ENCODE results near the gene NHLRC4.

NHLRC4 gene, protein sequence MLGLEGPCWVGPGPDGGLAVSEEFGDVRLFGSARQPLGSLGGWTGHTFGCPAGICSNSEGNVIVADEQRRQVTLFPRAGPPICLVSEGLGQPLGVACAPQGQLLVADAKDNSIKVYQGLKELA

DNA sequence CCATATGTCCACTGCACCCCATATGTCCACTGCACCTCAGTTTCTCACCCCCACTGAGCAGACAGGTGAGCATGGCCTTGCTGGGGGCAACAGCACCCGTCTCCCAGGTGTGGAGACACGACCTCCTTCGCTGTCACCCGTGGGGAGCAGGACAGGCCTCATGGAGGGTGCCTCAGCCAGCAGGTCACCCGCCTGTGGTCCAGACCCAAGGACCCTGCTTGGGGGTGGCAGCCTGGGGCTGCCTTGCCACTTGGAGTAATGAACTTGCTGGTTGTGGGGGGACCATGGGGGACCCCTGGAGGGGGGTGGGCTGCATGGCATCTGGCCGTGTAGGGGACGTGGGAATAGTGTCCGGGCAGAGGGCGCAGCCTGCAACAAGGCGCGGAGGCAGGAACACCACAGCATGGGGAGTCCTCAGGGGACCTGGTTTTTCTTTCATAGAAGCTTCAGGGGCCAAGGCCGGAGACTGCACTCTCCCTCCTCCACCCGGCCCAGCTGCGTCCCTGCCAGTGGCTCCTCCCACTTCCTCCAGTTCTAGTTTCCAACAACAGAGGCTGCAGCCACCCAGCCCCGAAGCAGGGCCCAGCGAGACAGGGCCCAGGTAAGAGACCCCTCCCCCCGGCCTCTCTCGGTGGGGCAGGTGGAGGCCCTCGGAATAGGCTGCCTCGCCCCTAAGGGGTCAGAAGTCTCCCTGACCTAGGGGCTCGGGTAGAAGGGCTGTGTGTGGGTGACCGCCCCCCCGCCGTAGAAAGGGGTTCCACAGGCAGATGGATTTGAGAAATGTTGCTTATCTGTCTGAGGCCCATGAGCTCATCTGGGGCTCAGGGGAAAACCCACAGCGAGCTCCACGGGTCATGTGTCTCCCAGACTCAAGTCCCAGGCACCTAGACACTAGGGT, at the start of gene NHLRC4:
TSS of gene NHLRC4 (plus strand) at position 531 of the 898 bp plus-strand sequence. CDS start 1,043 bp downstream, outside the sequence.
- peak; percentile 59 for DNase-seq

DNA sequence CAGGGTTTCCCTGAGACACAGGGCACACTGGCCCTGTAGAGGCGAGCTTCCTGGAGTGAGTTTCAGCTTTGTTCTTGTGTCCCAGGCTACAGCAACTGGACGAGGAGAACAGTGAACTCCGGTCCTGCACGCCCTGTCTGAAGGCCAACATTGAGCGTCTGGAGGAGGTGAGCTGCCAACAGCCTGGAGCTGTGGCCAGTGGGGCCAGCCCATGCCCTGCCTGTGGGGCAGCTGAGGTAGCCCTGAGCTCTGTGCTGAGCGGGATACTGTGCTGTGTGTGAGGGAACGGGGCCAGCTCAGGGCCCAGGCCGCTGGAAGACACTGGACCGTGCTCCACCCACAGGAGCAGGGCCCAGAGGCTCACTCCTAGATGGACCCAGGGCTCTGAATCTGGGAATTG, 47.9 kb upstream of the NHLRC4 start:
- no peak for DNase-seq

DNA sequence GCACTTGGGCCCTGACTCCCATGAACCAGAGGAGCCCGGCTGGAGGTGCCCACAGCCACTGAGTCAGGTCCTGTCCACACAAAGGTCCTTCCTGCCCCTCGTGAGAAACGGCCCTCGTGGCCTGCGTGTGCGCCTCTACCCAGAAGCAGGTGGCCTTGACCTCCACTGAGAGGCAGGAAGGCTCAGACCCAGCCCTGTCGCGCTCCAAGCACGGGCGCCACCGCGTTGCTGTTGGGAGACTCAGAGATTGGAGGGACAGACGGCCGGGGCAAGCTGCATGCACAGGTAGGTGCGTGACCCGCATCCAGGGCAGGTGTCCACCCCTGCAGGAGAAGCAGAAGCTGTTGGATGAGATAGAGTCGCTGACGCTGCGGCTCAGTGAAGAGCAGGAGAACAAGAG, 47.4 kb upstream of the NHLRC4 start:
- DNase-seq, result no peak

DNA sequence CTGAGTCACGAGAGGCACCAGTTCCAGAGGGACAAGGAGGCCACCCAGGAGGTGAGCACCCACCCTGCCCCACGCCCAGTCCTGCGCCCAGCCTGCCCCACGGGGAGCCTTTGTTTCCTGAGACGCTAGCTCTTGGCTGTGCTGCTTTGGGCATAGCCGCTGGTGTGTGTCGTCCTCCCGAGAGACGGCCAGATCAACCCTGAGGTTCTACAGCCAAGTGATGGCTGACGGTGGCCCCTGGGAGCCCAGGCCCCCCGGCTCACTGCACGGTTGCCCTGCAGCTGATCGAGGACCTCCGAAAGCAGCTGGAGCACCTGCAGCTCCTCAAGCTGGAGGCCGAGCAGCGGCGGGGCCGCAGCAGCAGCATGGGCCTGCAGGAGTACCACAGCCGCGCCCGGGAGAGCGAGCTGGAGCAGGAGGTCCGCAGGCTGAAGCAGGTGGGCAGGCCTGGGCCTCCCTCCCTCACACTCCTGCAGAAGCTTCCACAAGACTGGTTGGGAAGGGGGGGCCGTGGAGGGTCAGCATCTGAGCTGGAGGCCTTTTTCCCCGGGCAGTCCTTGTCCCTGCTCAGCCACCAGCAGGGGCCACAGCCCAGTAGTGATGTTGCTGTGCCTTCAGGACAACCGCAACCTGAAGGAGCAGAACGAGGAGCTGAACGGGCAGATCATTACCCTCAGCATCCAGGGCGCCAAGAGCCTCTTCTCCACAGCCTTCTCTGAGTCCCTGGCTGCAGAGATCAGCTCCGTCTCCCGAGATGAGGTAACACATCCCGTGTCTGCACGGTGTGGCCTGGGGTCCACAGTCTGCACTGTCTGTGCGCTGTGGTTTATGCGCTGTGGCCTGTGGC, 46.7 kb upstream of the NHLRC4 start:
- DNase-seq, result no peak

DNA sequence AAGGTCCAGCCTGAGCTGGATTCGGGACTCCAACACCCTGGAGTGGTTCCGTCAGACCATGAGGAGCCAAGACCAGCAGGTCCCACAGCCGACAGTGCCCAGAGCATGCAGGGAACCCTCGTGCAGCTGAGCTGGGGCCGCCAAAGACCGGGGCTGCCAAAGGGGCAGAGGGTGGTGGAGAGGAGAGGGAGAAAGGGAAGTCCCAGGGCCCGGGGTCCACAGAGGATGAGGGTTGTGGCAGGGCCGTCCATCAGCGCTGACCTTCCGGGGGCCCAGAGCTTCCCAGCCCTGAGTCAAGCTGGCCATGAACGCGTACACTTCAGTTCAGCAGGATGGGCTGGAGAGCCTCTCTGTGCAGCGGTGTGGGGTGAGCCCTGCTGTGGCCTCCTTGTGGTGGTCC, 46.0 kb upstream of the NHLRC4 start:
- no peak for DNase-seq

DNA sequence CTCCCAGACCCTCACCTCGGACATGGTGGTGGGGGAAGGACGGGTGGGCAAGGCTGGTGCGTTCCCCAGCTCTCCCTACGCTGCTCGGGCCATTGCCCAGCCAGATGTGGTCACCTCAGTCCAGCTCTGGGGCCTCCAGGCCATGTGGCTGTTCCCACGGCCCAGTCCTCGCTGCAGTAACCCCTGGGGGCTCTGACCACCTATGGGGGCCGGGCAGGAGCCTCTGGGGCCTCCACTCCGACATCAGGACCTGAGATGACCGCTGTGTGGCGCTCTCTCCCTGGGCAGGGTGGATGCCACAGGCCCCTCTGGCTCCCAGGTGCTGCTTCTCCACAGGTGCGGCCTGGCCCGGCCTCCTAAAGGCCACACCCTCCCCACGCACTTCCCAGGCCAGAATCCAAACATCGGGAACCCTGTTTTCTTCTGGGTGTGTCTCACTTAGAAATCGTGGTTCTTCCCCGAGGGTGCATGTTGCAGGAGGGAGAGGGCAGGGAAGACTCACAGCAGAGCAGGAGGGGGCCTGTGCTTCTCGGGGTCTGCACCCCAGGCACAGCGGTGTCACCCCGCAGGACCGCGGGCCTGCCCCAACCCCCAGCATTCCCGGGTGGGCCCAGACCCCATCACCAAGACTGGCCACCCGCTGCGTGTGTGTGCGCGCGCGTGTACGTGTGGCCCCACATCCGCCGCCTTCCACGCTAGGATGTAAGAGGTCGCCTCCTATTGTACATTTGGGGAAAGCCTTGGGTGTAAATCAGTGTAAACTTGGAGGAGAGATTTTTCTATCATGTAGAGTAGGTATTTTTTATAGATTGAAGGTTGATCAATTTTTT, 45.2 kb upstream of the NHLRC4 start:
- no peak for DNase-seq

DNA sequence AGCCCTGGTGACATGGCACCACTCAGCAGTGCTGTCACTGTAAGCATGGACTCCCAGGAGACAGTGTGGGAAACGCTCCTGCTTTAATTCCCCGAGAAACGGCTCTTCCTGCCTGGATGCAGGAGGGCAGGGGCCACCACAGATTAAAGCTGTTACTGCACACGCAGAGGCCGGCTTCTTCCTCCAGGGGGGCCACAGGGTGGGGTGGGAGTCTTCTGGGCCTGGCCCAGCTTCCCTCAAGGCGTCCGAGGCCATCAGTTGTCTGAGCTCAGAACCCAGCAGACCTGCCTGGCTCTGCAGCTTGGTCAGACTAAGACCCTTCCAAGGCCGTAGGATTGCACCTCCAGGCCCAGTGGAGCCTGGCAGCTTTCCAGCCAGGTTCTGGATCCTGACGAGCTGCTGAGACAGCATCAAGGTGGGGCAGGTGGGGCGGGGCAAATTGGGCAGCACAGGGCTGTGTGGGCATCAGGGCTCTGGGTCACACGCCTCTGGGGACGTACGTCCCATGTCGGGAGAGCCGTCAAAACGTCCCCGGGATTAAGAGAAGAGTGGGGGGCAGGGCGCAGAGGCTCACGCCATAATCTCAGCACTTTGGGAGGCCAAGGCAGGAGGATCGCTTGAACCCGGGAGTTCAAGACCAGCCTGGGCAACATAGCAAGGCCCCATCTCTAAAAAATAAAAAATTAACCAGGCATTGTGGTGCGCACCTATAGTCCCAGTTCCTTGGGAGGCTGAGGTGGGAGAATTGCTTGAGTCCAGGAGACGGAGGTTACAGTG, 44.3 kb upstream of the NHLRC4 start:
- no peak for DNase-seq

DNA sequence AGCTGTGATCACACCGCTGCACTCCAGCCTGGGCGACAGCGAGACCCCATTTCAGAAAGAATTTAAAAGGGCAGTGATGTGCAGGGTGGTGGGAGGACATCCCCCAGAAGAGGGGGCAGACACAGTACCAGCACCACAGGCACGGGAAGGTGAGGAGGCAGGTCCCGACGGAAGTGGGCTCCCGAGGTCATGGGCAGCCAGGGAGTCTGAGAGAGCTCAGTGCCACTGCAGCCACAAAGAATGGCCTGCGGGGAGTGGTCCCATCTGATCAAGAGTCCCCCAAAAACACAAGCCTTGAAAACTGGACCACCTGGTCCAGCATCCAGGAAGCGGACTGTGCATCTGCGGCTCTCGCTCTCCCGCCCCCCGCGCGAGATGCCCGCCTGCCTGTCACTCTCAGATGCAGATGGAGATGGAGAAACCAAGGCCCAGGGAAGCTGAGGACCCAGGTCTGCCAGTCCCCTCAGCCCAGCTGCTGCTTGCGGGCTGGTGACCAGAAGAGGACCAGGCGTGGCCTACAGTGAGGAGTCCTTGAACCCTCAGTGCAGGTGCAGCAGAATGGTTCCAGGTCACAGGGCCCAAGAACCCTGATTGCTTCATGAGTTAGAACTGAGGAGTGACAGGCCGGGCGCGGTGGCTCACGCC, 43.6 kb upstream of the NHLRC4 start:
- DNase-seq, result no peak

DNA sequence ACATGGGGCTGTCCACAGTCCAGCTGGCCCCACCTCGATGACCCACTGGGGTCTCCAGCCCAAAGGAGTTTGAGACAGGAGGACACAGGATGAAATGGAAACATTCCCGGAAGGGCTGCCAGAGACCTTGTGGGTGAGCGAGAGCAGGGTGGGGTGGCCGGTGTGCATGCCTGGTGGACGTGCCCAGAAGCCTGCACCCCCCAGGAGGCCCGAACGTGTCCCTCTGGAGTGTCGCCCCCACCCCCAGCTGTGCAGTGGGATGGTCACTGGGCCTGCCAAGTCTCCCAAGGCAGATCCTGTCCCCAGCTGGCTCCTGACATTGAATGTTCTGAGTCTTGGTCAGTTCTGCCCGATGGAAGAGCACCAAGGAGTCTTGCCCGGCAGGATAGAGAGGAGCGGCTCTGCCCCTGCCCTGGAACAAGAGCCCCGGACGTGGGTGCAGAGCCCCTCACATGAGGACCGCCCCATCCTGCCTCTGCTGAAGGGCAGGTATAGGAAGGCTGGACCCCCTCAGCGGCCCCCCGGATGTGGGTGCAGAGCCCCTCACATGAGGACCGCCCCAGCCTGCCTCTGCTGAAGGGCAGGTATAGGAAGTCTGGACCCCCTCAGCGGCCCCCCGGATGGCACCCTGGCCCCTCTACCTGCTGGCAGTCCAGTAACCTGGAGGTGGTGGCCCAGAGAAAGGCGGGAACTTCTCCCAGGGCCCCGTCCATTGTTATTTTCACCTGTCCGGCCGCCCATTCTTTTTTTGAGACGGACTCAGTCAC, 42.3 kb upstream of the NHLRC4 start:
- DNase-seq, result no peak

DNA sequence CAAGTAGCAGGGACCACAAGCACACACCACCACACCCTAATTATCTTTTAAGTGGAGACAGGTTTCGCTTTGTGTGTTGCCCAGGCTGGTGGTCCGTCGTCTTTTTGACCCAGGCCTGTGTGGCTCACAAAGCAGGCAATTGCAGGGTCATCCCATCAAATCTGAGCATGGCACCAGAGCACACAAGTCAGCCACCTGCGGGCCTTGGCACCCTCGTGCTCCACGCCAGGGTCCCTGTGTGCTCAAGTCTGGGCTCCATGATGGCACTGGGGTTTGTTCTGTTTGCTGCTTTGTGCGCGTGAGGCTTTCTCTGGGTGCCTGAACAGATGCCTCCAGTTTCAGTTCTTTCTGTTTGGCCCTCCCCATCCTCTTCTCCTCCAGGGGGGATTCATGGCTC, 41.7 kb upstream of the NHLRC4 start:
- DNase-seq, result no peak

DNA sequence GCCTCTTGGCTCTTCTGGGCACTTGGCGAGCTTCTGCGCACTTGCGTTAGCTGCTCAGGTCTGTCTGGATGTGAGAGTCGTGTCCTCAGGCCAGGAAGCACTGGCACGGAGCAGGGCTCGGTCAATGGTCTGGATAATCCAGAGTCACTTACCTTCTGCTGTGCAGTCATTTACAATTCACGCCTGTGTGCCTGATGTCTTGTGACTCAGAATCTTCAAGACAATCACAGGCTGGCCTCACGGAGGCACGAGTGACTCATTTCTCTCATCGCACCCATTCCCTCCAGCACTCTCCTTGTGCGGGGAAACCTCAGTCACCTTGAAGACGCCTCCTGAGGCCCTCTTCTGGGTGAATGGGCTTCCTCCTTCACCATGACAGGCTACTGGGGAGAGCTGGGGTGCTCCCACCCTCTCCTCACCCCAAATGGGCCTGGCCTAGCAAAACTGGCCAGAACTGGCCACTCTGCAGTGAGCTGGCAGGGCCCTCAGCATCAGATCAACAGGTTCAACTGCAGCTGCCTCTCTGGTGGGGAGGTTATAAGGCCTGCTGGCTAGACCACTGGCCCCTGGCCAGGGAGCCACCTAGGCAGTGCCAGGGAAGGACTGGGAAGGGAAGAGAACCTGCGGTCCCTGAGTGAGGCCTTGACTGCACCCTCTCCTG, 41.2 kb upstream of the NHLRC4 start:
- peak; percentile 39 for DNase-seq

DNA sequence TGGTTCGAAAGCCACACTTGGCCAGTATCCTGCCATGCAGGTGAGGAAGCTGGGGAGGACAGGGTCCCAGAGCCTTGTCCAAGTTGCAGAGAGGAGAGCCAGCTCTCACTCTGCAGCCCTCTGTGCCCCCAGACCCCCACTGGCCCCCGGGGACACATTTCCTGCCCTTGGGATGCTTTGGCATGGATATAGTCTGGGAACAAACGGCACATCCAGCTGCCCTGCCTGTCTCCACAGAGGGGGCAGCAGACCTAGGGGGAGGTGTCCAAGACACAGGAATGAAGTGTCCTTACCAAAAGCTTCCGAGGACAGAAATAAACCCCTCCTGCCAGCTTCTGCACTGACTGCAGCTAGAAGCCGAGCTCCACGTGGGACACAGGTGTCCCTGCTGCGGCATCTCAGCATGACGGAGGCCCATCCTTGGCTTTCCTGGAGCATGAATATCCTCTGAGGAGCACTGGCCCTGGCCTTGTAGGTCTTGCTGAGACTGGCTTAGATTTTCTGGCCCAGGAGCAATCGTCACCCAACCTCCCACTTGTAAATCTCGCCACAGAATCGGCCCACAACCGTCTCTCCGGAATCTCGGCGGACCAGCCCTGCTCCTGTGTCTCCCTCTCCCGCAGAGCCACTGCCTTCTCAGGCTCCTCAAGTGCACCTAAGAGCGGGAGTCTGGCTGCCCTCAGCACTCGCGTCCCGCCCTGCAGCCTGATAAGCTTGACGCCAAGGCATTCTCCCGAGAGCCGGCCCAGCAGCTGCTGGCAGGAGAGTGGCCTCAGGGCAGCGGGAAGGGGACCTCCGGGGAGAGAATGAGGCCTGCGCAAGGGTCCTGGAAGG, 40.4 kb upstream of the NHLRC4 start:
- DNase-seq, result no peak

DNA sequence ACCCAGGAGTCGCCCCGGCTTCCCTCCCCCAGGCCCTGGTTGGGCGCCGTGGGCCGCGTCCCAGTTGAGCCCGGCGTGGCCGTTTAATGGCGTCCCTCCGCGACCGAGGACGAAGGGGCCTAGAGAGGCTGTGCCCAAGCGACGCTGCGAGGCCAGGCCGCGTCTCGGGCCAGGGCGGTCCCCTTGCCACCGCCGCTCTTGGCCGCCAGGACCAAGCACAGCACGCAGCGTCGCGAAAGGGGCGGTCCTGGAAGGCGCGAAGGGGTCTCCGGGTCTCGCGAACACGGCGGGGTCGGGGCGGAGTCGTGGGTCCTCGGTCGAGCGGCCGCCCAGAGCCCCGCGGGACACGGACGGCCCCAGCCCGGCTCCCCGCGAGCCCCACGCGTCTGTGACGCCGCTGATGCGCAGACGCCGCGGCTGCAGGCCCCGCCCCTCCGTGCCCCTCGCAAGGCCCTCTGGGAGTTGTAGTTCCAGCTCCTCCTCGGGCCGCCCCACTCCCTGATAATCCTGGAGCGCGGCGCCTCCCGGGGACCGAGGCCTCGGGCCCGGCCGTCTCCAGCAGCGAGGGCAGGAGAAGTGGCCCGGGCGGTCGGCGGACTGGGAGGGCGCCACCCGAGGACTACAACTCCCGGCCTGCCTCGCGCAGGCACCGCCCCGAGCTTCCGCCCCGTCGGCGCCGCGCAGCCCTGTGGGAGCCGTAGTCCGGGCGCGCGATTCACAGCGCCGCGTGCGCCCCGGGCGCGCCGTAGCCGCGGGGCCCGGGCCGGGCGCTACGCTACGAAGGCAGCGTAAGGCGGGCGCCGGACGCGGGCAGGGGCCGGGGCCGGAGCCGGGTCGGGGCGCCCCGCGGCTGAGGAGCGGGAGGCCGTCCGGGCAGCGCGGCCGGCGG, 39.5 kb upstream of the NHLRC4 start, which contains the start of gene CAPN15:
TSS of gene CAPN15 (plus strand) at position 698 of the 889 bp plus-strand sequence. CDS start 19,127 bp downstream, outside the sequence.
- DNase-seq, result peak; percentile 86

DNA sequence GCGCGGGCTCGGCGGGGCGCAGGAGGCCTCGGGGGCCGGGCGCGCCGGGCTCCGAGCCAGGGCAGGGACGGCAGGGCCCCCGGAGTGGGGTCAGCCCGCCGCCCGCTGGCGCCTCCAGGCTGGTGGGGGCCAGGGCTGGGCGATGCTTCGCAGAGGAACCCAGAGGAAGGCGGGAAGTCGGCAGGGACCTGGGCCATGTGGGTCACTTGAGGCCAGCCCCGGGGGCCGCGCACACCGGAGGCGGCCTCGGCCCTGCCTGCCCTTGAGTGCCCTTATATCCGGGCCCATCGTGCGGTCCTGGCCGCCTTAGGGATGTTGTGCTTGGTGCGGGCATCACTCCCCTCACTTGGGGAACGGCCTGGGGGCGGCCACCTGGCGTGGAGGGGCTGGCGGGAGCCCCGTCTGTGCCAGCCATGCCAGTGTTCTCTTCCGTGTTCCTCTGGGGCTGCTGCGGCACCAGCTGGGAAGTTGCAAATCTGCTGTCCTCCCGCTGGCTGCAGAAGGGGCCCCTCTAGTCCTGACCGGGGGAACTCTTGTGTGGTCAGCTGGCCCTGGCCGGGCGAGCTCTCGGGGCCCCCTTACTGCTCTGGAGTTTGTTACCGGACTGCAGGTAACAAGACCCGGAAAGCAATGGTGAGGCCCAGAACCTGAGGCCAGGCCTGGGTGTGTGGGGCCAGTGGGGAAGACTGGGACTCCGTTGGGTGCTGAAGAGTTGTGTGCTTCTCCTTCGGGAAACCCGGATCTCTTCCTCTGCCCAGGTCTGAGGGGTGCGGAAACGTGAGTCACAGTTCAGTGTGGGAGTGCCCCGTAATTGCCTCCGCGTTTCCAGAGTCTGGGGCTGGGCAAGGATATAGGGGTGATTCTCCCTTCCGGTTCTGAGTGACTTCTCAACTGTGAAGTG, 38.4 kb upstream of the NHLRC4 start:
- peak; percentile 34 for DNase-seq

DNA sequence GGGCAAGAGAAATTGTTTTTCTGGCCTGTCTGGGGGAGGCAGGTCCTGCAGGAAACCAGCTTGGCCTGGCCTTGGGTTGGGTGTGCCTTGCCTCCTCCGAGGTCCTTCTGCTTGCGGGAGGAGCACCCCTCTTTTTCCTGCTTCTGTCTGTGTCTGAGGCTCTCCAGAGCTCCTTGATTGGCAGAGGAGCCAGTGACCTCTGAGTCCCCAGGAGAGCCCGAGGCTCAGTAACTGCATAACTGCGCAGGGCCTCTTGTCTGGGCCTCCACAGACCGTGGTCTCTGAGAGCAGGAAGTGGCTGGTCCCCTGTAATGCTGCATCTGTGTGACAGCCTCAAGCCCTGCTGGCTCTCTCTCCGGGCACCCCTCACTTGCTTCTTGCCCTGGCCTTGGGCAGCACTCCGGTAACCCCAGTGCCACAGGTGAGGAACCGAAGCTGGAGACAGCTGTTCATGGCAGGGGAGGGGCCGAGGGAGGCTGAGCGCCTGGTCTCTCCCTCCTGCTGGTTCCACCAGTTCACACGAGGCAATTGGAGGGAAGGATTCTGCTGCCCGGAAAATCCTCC, 37.7 kb upstream of the NHLRC4 start:
- DNase-seq, result peak; percentile 40

DNA sequence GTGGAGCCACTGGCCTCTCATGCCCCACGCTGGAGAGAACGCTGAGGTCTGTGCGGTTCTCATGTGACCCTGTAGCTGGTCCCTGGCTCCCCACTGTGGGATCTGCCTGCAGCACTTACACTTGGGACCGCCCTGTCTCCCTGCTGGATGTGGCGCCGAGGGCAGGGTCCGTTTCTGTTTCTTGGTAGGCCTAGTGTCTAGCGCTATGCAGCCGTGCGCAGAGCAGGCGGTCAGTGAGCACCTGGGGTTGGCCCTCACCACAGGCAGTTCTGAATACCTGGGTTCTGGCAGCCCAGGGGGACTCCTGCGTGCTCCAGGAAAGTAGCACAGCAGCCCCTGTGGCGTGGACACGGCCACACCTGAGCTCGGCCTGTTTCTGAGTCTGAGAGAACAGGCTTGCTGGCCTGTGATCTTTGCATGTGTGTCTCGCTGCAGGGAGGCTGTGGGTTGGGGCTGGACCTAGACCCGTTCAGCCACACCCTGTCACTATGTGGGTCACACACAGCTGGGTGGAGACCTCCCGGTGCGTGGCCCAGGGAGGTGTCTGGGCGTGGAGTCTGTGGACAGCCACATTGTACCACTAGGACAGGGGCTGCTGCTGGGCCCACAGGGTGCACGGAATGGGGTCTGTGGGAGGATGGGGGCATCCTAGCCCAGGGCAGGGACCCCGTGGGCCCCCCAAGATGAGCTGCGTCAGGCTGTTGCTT, 36.5 kb upstream of the NHLRC4 start:
- DNase-seq, result no peak

All from CD4-positive, alpha-beta T cell treated with Interleukin-17A for 1 hour (primary cell).